Mesodermal cell (in vitro differentiated cells): ENCODE measurements around the gene NSMCE1.

Experiments used
- H3K27ac ChIP-seq: 2 replicates; pipeline ENCODE4 v1.7.0; 2013; ENCODE audit warnings: mild to moderate bottlenecking, low read depth, low read length, moderate library complexity; ENCODE audit not compliant: severe bottlenecking
- H3K36me3 ChIP-seq: 2 replicates; pipeline ENCODE4 v1.7.1; 2013; ENCODE audit warnings: mild to moderate bottlenecking, low read length, moderate library complexity; ENCODE audit not compliant: control insufficient read depth, insufficient read depth
- H3K4me1 ChIP-seq: one replicate; pipeline ENCODE4 v1.7.1; 2013; ENCODE audit warnings: mild to moderate bottlenecking, low read length; ENCODE audit not compliant: insufficient read depth, control insufficient read depth, poor library complexity, severe bottlenecking
- H3K4me3 ChIP-seq: 2 replicates; pipeline ENCODE4 v1.7.0; 2013; ENCODE audit warnings: low read length, control low read depth, mild to moderate bottlenecking; ENCODE audit not compliant: insufficient read depth, poor library complexity, severe bottlenecking; ENCODE audit errors: extremely low read depth
- H3K9me3 ChIP-seq: 2 replicates; pipeline ENCODE4 v1.7.1; 2013; ENCODE audit warnings: mild to moderate bottlenecking, low read length, moderate library complexity; ENCODE audit not compliant: control insufficient read depth
- WGBS, 2 experiments: methylation state at CpG; one replicate each; pipeline ENCODE4 v1.1.5; 2013; ENCODE audit warnings: missing lambda C conversion rate in 2 of 2; ENCODE audit not compliant: insufficient coverage in 2 of 2; 5-methylcytosine and 5-hydroxymethylcytosine counted together

The NSMCE1 gene

GRCh38 chr16:27228621-27229501 is 39.7 kb downstream of the NSMCE1 start:
- H3K4me3 ChIP-seq, result no peak overlapping the region
- no peaks in the 10 kb centered on the region for H3K9me3 ChIP-seq
- no peak overlapping the region for H3K27ac ChIP-seq
- H3K36me3 ChIP-seq, result no peaks in the 10 kb centered on the region
- peaks cover 16% of the 10 kb centered on the region for H3K4me1 ChIP-seq
- 95 to 96% methylated on average over 16 to 21 of the region's 21 CpGs for WGBS, 2 experiments

DNA sequence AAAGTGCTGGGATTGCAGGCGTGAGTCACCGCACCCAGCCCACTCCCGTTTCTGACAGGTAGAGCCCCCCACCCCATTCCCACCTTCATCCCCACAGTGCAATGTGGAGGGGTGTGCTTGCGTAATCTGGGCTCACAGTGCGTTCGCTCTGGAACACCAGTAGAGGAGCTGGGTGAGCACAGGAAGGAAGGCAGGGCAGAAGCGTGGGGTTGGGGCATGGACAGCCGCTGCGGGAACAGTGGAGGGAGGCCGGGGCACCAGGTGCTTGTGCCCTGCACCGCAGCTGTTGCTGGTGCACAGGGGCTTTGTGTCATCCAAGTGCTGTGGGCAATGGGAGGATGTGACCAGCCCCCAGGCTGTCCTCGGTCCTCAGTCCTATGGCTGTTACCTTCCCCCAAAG is 40.5 kb downstream of the NSMCE1 start:
- H3K4me1 ChIP-seq, result peaks cover 23% of the 10 kb centered on the region
- 89 to 100% methylated on average over 3 to 5 of the region's 12 CpGs for WGBS, 2 experiments
- no peak overlapping the region for H3K27ac ChIP-seq
- H3K4me3 ChIP-seq, result no peak overlapping the region
- no peaks in the 10 kb centered on the region for H3K36me3 ChIP-seq
- H3K9me3 ChIP-seq, result no peaks in the 10 kb centered on the region

- Histone ChIP-seq H3K27ac (no peak overlapping the region), H3K36me3 (no peaks in the 10 kb centered on the region), H3K9me3 (no peaks in the 10 kb centered on the region), H3K4me1 (peaks cover 29% of the 10 kb centered on the region), H3K4me3 (no peak overlapping the region)
- WGBS, 2 experiments, result 94 to 97% methylated on average over 13 of the region's 16 CpGs
Measured at GRCh38 chr16:27226976-27227705, 41.4 kb downstream of the NSMCE1 start.

DNA sequence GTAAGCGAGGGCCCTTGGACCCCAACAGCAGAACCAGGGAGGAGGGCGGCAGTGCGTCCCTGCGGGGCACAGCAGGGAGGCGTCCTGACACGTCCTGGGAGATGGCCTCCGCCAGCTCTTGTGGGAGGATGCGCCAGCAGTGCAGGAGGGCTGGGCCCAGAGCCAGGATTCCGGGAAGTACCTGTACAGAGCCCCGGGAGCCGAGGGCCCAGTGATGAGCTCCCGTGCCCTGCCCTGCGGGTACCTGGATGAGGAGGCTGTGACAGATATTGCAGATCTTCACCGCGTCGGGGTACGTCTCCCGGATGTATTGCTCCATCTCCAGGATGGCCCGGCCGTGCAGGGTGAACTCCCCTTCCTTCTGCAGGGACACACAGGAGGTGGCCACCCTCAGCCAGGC is 42.1 kb downstream of the NSMCE1 start:
- 85 to 89% methylated on average over 16 to 18 of the region's 20 CpGs for WGBS, 2 experiments
- no peaks in the 10 kb centered on the region for H3K36me3 ChIP-seq
- no peaks in the 10 kb centered on the region for H3K9me3 ChIP-seq
- H3K27ac ChIP-seq, result no peak overlapping the region
- H3K4me3 ChIP-seq, result no peak overlapping the region
- H3K4me1 ChIP-seq, result peaks cover 30% of the 10 kb centered on the region

DNA sequence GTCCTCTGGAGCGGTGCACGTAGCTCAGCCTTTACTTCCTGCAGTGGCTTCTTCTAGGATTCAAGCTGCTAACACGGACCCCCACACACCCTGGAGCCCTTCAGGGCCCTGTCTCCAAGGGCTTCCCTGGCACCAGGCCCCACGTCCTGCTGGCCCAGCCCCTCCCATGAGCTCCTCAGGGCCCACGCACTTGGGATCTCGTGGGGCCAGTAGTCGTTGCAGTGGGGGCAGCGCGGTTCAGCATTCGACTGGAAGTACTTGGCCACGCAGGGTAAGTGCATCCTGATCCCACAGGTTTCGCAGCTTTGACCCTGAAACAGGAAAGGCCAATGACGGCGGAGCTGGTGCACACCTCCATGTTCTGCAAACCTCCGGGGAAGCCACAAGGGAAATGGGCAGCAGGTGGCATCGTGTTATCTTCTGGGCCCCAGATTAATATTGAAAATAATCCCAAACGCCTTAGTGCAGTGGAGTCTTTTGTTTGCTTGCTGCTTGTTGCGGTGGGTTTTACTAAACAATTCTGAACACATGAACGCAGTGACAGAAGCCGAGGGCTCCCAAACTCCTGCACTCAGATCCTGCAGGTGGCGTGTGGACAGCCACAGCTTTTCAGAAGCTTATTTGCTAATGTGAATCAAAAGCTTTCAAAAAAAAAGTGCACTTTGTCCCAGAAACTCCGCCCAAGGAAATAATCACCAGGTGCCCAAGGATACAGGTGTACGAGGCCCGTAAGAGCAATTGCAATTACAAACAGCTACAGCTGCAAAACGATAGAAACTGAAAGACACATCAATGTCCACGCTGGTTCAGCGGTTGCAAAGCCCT is 42.8 kb downstream of the NSMCE1 start:
- Histone ChIP-seq H3K4me3 (no peak overlapping the region), H3K9me3 (no peaks in the 10 kb centered on the region), H3K4me1 (peaks cover 30% of the 10 kb centered on the region), H3K36me3 (peaks cover 2% of the 10 kb centered on the region), H3K27ac (no peak overlapping the region)
- WGBS, 2 experiments, result 90 to 91% methylated on average over 24 to 27 of the region's 27 CpGs

GRCh38 chr16:27224741-27225300 is 43.8 kb downstream of the NSMCE1 start:
- Histone ChIP-seq H3K4me1 (peaks cover 30% of the 10 kb centered on the region), H3K4me3 (no peak overlapping the region), H3K36me3 (peaks cover 5% of the 10 kb centered on the region), H3K9me3 (no peaks in the 10 kb centered on the region), H3K27ac (no peak overlapping the region)
- WGBS, 2 experiments, result 76 to 82% methylated on average over 18 to 19 of the region's 19 CpGs

GRCh38 chr16:27224271-27224737 is 44.3 kb downstream of the NSMCE1 start:
- Histone ChIP-seq H3K9me3 (no peaks in the 10 kb centered on the region), H3K4me3 (no peak overlapping the region), H3K4me1 (peaks cover 30% of the 10 kb centered on the region), H3K27ac (no peak overlapping the region), H3K36me3 (peaks cover 8% of the 10 kb centered on the region)
- 88 to 94% methylated on average over 10 to 14 of the region's 14 CpGs for WGBS, 2 experiments

DNA sequence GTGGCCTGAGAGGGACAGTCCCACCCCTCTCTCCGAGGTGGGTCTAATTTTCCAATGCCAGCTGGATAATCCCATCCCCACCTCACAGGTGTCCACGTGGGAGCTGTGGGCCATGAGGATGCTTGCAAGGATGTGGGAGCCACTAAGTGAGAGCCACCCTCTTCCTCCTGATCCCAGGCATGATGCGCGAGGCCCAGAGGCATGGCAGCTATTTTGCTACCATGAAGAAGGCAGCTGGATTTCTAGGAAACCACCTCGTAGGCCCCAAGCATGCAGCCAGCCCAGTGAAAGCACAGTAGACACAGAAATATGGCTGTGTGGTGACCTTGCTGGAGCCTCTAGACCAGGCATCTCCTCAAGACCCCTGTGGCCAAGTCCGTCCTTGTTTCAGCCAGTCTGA is 44.9 kb downstream of the NSMCE1 start:
- Histone ChIP-seq H3K4me3 (no peak overlapping the region), H3K36me3 (peaks cover 8% of the 10 kb centered on the region), H3K4me1 (peaks cover 30% of the 10 kb centered on the region), H3K9me3 (no peaks in the 10 kb centered on the region), H3K27ac (no peak overlapping the region)
- 95 to 97% methylated on average over 4 of the region's 6 CpGs for WGBS, 2 experiments

DNA sequence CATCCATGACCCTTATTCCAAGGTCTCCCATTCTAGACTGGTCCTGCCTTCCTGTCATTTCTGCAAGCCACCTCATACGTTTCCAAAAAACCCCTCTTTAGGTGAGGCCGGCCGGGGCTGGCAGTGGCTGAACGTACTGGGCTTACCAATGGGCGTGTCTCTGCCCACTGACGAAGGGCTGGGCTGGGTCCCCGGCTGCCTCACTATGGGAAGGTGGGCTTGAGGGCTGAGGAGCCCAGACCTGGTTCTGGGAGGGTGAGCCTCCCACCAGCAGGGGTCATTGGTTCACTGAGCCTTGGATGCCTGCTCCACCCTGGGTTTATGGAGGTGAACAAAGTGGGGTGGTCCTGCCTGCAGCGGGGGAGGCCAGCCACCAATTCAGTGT is 45.4 kb downstream of the NSMCE1 start:
- peaks cover 30% of the 10 kb centered on the region for H3K4me1 ChIP-seq
- no peak overlapping the region for H3K27ac ChIP-seq
- H3K4me3 ChIP-seq, result no peak overlapping the region
- H3K36me3 ChIP-seq, result peaks cover 8% of the 10 kb centered on the region
- WGBS, 2 experiments, result 90 to 97% methylated on average over 5 of the region's 8 CpGs
- H3K9me3 ChIP-seq, result no peaks in the 10 kb centered on the region
